HG03571 (cell line): ENCODE results near the gene QSER1.
A peak's percentile ranks its signal among the peaks of the same experiment; 100 is the strongest.

Source experiments
- ATAC-seq: cut with Tn5 transposase; IDR thresholded peaks from one replicate; pipeline ENCODE4 v1.9.1; 2021; ENCODE audit not compliant: unreplicated experiment

The QSER1 gene

GRCh38 chr11:32890843-32891656 is 1.6 kb upstream of the QSER1 start:
- ATAC-seq, result no peak

DNA sequence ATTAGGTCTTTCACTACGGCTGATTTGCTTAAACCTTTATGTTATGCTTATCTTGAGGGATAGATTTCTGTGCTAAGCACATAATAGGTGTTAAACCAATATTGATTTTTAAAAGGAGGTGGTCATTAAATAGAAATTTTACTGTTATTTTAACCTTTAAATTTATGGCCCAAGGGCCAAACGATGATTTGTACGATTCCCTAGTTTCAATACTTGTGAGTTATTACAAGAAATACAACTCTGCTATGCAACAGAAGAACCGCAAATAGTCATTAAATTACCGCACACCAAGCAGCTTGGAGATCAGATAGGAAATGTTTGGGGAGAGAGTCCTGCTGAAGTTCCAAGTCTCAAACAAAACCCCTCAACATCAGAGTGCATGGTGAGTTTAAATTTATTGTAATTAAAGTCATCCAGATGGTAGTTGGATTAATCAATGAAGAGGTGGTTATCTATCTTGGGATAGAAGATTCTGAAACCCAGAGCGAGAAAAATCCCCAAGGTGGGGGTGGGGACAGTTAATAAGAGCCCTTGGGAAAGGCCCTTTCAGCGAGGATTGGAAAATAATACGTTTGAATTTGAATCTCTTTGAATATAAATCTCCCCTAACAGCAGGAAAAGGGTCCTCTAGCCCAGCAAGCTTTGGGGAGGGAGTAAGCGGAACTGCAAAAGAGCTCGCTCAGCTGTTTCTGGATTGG is 805 bp upstream of the QSER1 start:
- no peak for ATAC-seq

GRCh38 chr11:32893093-32893342 is 407 bp downstream of the QSER1 start:
- no peak for ATAC-seq

DNA sequence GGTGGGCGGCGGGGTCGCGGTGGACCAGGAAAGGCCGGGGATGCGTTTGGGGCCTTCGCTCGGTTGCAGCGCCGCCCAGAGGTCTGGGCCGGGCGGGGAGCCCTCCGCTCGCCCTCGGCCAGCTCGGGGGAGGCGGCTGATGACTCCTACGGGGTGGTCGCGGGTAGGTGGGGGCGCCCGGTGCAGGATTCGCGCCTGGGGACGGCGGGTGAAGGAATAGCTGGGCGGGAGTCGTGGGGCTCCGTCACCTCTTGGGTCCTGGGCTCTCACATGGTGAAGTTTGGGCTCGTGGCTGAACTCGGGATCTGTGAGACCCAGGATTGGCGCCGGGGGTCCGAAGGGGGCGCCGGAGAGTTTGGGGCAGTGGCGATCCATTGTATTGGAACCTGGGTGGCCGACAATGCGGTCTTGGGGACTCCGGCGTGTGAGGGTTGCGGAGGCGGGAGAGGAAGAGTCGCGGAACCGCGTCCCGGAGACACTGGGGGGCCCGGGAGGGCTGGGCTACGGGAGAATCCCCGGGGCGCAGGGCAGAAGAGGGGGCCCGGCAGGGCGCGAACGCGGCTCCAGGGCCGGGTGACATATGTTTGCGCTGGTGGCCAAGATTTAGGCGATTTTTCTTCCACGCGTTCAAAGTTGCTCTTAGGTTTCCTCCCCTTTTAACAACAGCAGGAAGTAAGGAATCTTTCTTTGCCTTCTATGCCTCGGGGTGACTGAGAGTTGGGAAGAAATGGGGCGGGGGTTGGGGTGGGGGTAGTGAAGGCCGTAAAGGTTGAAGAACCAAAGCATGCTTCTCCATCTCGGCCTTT is 935 bp downstream of the QSER1 start:
- peak; percentile 37 for ATAC-seq

DNA sequence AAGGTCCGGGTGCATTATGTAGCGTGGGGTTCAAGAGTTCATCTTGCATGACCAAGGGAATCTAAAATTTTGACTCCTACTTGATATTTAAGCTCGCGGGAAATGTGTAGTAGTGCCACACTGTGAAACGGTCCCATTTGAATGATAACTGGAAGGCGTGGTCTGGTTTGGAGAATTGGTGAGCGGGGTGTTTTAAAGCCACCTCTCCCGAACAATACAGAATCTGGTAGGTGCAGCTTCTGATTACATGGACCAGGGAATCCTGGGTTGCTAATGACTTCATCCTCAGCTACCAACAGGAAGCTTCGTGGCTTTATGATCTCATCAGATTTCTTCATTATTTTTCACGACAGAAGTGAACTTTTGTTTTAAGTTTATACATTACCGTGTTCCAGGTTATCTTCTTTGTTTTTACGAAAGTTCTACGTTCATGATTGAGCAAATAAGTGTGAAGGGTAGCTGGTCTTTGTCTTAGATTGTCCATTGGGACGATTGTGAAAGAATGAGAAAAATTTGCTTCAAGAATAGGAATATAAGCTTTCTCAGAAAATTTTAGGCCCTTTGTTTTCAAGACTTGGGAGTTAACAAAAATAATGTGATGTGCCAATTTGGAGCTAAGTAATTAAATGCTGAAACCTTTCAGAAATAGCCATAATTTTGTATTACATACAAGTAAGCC is 1.7 kb downstream of the QSER1 start:
- ATAC-seq, result no peak

GRCh38 chr11:32894921-32895320 is 2.3 kb downstream of the QSER1 start:
- ATAC-seq, result no peak

- no peak for ATAC-seq
These were observed 2.9 kb downstream of the QSER1 start for GRCh38 chr11:32895471-32895870.

GRCh38 chr11:32897103-32897502 is 4.5 kb downstream of the QSER1 start:
- no peak for ATAC-seq

DNA sequence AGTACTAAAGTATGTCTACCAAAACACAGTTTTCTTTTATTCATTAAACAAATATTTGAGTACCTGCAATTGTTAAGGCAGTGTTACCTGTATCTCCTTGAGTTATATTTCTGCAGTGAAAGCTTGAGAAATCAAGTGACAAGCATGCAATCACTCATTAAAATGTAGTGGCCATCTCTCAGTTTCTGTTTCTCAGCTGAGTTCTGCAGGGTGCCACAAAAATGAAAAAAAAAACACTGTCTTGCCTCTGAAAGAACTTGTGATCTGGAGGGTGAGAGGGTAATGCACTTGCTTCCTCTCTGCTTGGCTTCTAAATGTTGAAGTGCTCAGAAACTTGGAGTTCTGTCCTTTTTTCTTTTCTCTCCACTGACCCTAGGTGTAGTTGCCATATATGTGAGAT is 6.8 kb downstream of the QSER1 start:
- peak; percentile 71 for ATAC-seq

DNA sequence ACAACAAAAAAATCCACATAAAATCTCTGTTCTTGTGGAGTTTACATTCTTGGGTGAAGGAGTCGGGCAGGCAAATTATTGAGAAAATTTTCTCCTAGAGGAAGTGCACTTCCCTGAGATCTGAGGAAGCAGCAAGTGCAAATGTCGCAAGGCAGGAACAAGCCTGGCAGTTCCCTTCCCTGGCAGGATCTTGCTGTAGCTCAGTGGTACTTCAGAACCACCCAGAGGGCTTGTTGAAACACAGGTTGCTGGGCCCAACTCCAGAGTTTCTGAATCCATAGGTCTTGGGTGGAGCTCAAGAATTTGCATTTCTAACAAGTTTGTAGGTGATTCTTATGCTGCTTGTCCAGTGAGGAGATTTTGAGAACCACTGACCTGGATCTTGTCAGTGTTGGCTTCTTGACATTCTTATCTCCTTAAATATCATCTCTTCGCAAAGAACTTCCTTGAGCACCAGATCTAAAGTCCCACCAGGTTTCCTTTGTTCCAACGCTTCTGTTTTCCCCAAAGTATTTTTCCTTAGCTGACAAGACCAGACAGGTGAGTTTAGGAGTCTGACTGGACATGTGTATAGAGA is 9.6 kb downstream of the QSER1 start:
- ATAC-seq, result no peak

GRCh38 chr11:32905028-32905667 is 12.5 kb downstream of the QSER1 start:
- ATAC-seq, result no peak

GRCh38 chr11:32908619-32909018 is 16.0 kb downstream of the QSER1 start:
- no peak for ATAC-seq

DNA sequence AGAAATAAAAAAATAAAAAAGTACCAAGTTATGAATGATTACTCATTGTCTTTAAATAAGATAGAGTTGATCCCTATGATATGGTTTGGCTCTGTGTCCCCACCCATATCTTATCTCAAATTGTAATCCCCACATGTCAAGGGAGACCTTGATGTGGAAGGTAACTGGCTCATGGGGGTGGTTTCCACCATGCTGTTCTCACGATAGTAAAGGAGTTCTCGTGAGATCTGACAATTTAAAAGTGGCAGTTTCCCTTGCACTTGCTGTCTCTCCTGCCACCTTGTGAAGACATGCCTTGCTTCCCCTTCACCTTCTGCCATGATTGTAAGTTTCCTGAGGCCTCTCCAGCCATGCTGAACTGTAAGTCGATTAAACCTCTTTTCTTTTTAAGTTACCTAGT is 18.8 kb downstream of the QSER1 start:
- no peak for ATAC-seq

DNA sequence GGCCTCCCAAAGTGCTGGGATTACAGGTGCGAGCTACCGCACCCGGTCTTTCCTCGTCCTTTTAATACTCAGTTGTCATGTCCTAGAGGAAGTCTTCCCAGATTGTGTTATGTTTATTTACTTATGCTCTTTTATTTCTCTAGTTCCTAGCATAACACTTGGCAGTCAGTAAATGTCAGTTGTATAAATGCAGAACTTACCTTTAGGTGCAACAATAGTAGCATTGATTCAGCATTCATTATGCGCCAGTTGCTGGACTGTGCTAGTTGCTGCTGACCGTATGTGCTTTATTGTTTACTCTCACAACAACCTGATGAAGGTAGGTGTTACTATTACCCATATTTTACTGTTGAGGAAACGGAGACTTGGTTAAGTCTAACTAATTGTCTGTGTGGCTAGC is 20.8 kb downstream of the QSER1 start:
- no peak for ATAC-seq

DNA sequence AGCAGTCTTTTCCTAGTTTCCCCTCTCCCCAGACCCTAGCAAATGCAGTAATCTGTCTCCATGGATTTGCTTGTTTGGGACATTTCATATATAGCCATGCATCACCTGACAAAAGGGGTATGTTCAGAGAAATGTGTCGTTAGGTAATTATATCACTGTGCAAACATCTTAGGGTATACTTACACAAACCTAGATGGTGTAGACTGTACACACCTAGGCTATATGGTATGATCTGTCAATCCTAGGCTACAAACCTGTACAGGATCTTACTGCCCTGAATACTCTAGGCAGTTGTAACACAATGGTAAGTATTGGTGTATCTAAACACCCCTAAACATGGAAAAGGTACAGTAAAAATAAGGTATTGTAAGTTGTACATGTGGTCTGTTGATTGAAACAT is 23.8 kb downstream of the QSER1 start:
- ATAC-seq, result no peak

- ATAC-seq, result no peak
These were observed 24.4 kb downstream of the QSER1 start for GRCh38 chr11:32916994-32917393.

GRCh38 chr11:32918427-32918826 is 25.8 kb downstream of the QSER1 start:
- no peak for ATAC-seq

GRCh38 chr11:32919338-32919737 is 26.7 kb downstream of the QSER1 start:
- no peak for ATAC-seq

DNA sequence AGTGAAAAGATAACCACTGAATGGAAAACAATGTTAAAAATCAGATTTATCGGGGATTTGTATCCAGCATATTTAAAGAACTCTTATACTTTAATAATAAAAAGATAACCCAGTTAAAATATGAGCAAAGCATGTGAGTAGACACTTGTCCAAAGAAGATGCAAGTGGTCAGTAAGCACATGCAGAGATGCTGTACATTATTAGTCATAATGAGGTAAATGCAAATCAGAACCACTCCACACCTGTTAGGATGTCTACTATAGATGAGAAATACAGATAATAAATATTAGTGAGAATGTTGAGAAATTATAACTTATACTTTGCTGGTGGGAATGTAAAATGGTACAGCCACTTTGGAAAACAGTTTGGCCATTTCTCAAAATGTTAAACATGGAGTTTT is 28.0 kb downstream of the QSER1 start:
- ATAC-seq, result no peak

- ATAC-seq, result no peak
These were observed 28.6 kb downstream of the QSER1 start for GRCh38 chr11:32921204-32921603.

DNA sequence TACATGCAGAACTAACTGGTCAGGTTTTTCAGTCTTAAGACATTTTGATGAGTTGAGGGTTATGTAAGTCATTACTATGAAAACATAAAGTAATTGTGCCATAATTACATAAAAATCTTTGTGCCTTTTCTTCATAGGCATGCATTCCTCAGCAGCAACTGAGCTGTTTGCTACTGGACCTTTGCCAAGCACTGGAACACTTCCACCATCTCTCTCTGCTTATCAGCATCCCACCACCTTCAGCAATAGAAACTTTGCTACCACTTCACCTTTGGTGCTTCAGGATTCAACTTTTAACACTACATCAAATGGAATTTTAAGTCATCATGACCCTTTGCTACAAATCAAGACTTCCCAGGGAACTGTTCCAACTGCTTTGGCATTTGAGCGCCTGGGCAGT is 39.0 kb downstream of the QSER1 start:
- ATAC-seq, result no peak
